ENCODE data around the gene INTS13. TPM values are rescaled to one million over a fixed set of nuclear protein-coding genes. Genes with fewer than 3 reads are reported as not detected.

Gene INTS13
- 10 to 100 TPM in 1 of 2 experiments, 1 to 10 TPM in 1; 8.5 to 12.1 TPM for total RNA-seq
- polyA plus RNA-seq (2013, experiment 1 of 2) = 21.5 TPM
- polyA plus RNA-seq (2013, experiment 2 of 2) = 29.2 TPM
- 18.1 to 141 (median 39.3) reads per million in 172 experiments for total RNA-seq

GRCh38 chr12:26937863-26938700 lies at the start of gene INTS13, which contains the start of gene FGFR1OP2:
Gene INTS13 (minus strand): TSS chr12:26937981. CDS start chr12:26936803, 1,178 bp downstream.
Gene FGFR1OP2 (plus strand): TSS chr12:26938470. CDS start chr12:26954159, 15,689 bp downstream.
- H3K27ac Mint-ChIP-seq = peak within 1 kb of the TSS; percentile 86
- Histone ChIP-seq H3K4me3 (ENCODE audit: low read length) (peak within 1 kb of the TSS; percentile 71), H3K27ac (ENCODE audit: low read depth in 1 of 2, low read length in 2 of 2) (peak within 1 kb of the TSS; percentile 94 to 95), H3K27me3 (ENCODE audit: control insufficient read depth in 1 of 2, insufficient read depth in 2 of 2, low read length in 2 of 2) (no peaks in the 10 kb centered on the region), H3K9me3 (ENCODE audit: control insufficient read depth in 1 of 2, insufficient read depth in 1 of 2, low read length in 2 of 2) (no peaks in the 10 kb centered on the region), H3K36me3 (ENCODE audit: insufficient read depth, low read length) (peaks cover 2% of the 10 kb centered on the region), H3K4me1 (ENCODE audit: insufficient read depth, low read length) (peaks cover 22% of the 10 kb centered on the region)
- peak; percentile 89 to 98 (median 94) for DNase-seq
- H3K27me3 Mint-ChIP-seq = no peaks in the 10 kb centered on the region
- H3K4me1 Mint-ChIP-seq (ENCODE audit: low read depth) = peaks cover 80% of the 10 kb centered on the region
- no peak for TF ChIP-seq CTCF (IDR thresholded peaks at IDR 0.05)
- CTCF ChIA-PET = interaction anchor here (1.0 to 1.3 kb wide), 2 partner anchors 76 kb away, joined by 4 to 6 read pairs; partner anchors contain the start of gene TM7SF3
- intact Hi-C loops (cut with DNase I, micrococcal nuclease) = loop anchor here (1.0 to 5.0 kb wide), 4 partner anchors 34 to 369 kb away; partner anchors contain the start of genes ITPR2 (in 1 of the 2) and TM7SF3 (in 1 of the 2)
- peak; percentile 91 for ATAC-seq (ENCODE audit: poor library complexity)
- H3K9me3 Mint-ChIP-seq = no peaks in the 10 kb centered on the region
- H3K36me3 Mint-ChIP-seq (ENCODE audit: low read depth) = peaks cover 42% of the 10 kb centered on the region
- H3K4me3 Mint-ChIP-seq = peak within 1 kb of the TSS; percentile 90
- POLR2A ChIA-PET = interaction anchor here (0.6 to 2.2 kb wide), 6 partner anchors 12 to 306 kb away, joined by 3 to 10 read pairs (median 5); partner anchors contain the start of genes ITPR2, MED21, STK38L and TM7SF3

- no peaks in the 10 kb centered on the region for H3K27me3 Mint-ChIP-seq
- H3K27me3 ChIP-seq (ENCODE audit: control insufficient read depth in 1 of 2, insufficient read depth in 2 of 2, low read length in 2 of 2) = no peaks in the 10 kb centered on the region
- H3K27ac Mint-ChIP-seq = no peak overlapping the region
- no peak overlapping the region for H3K4me3 Mint-ChIP-seq
- POLR2A ChIA-PET = no interaction called here
- intact Hi-C loops (cut with DNase I, micrococcal nuclease) = no loop called here
- ATAC-seq (ENCODE audit: poor library complexity) (no peak), DNase-seq (no peak)
- H3K4me1 Mint-ChIP-seq (ENCODE audit: low read depth) = no peaks in the 10 kb centered on the region
- no peaks in the 10 kb centered on the region for H3K4me1 ChIP-seq (ENCODE audit: insufficient read depth, low read length)
- peaks cover 75% of the 10 kb centered on the region for H3K36me3 Mint-ChIP-seq (ENCODE audit: low read depth)
- H3K9me3 Mint-ChIP-seq = no peaks in the 10 kb centered on the region
- CTCF ChIA-PET = no interaction called here
- H3K9me3 ChIP-seq (ENCODE audit: control insufficient read depth in 1 of 2, insufficient read depth in 1 of 2, low read length in 2 of 2) = no peaks in the 10 kb centered on the region
- TF ChIP-seq CTCF (IDR thresholded peaks at IDR 0.05) = no peak
- no peak overlapping the region for H3K4me3 ChIP-seq (ENCODE audit: low read length)
- H3K27ac ChIP-seq (ENCODE audit: low read depth in 1 of 2, low read length in 2 of 2) = no peak overlapping the region
- peaks cover 25% of the 10 kb centered on the region for H3K36me3 ChIP-seq (ENCODE audit: insufficient read depth, low read length)
These were observed 45.1 kb upstream of the INTS13 start for GRCh38 chr12:26982866-26983265.

GRCh38 chr12:26979733-26980132 lies 42.0 kb upstream of the INTS13 start:
- no peak overlapping the region for H3K27ac Mint-ChIP-seq
- ATAC-seq (ENCODE audit: poor library complexity) (no peak), DNase-seq (no peak)
- H3K4me1 Mint-ChIP-seq (ENCODE audit: low read depth) = no peaks in the 10 kb centered on the region
- no peak overlapping the region for H3K4me3 ChIP-seq (ENCODE audit: low read length)
- ChIA-PET POLR2A (no interaction called here), CTCF (interaction anchor here (0.5 kb wide), 1 partner anchor 339 kb away, joined by 3 read pairs; no protein-coding TSS in a partner anchor)
- H3K36me3 Mint-ChIP-seq (ENCODE audit: low read depth) = peaks cover 76% of the 10 kb centered on the region
- H3K36me3 ChIP-seq (ENCODE audit: insufficient read depth, low read length) = peaks cover 30% of the 10 kb centered on the region
- H3K9me3 ChIP-seq (ENCODE audit: control insufficient read depth in 1 of 2, insufficient read depth in 1 of 2, low read length in 2 of 2) = no peaks in the 10 kb centered on the region
- intact Hi-C loops (cut with DNase I, micrococcal nuclease) = no loop called here
- H3K9me3 Mint-ChIP-seq = no peaks in the 10 kb centered on the region
- no peaks in the 10 kb centered on the region for H3K27me3 Mint-ChIP-seq
- H3K4me3 Mint-ChIP-seq = no peak overlapping the region
- H3K4me1 ChIP-seq (ENCODE audit: insufficient read depth, low read length) = no peaks in the 10 kb centered on the region
- H3K27me3 ChIP-seq (ENCODE audit: control insufficient read depth in 1 of 2, insufficient read depth in 2 of 2, low read length in 2 of 2) = no peaks in the 10 kb centered on the region
- TF ChIP-seq CTCF (IDR thresholded peaks at IDR 0.05) = no peak
- no peak overlapping the region for H3K27ac ChIP-seq (ENCODE audit: low read depth in 1 of 2, low read length in 2 of 2)

Data from CD4-positive, alpha-beta T cell (primary cell).